Adipocyte (in vitro differentiated cells): Measurements from ENCODE around the gene CLEC16A.
A peak's percentile ranks its signal among the peaks of the same experiment; 100 is the strongest.
"Not testable (repeated sequence)": the region's sequence is repeated elsewhere in the genome, so short reads cannot be mapped to it uniquely, and the experiment has no call there.

Experiments
- DNase-seq: peaks from one replicate; pipeline ENCODE4 v3.0.0-alpha.2; 2015; ENCODE audit warnings: low read depth
- H3K27me3 ChIP-seq: replicated peaks from 2 replicates; pipeline ENCODE4 v1.7.0; 2013; ENCODE audit warnings: mild to moderate bottlenecking, low read length, moderate library complexity; ENCODE audit not compliant: control insufficient read depth, insufficient read depth
- H3K36me3 ChIP-seq: 2 replicates; pipeline ENCODE4 v1.7.0; 2013; ENCODE audit warnings: low read length, mild to moderate bottlenecking, moderate library complexity; ENCODE audit not compliant: control insufficient read depth, insufficient read depth, severe bottlenecking
- H3K4me1 ChIP-seq: 2 replicates; pipeline ENCODE4 v1.7.0; 2013; ENCODE audit warnings: mild to moderate bottlenecking, low read length, moderate library complexity; ENCODE audit not compliant: control insufficient read depth, insufficient read depth
- H3K4me3 ChIP-seq: 2 replicates; pipeline ENCODE4 v1.7.0; 2013; ENCODE audit warnings: mild to moderate bottlenecking, low read length, moderate library complexity
- H3K9ac ChIP-seq: 2 replicates; pipeline ENCODE4 v1.7.0; 2013; ENCODE audit warnings: mild to moderate bottlenecking, low read length, moderate library complexity
- H3K9me3 ChIP-seq: 2 replicates; pipeline ENCODE4 v1.7.0; 2013; ENCODE audit warnings: mild to moderate bottlenecking, low read length, moderate library complexity; ENCODE audit not compliant: control insufficient read depth

The CLEC16A gene

DNA sequence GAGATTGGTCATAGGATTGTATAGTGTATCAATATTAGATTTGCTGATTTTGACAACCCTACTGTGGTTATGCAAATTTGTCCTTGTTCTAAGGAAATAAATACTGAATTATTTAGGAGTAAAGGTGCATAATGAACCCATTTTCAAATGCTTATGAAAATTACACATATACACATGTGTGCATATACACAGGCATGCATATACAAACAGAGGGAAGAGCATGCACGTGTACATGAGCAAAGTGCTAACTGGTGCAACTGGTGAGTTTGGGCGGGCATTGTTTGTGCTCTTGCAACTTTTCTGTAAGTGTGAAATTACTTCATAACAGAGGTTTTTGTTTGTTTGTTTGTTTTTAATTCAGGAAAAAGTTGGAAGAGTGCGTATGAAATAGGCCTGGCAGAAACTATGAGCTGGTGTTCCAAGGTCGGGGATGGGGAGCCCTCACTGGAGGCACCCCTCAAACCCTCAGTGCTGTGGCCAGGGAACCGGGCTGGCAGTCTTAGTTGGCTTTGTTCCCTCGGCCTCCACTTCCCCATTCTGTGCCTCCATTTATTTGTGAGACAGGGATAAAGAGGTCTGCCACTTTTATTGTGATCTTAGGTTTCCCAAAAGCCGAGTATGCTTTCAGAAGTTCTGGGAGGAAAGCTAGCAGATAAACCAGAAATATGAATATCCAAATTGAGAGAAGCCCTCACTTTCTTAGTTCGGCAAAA, 7.9 kb upstream of the CLEC16A start:
- no peaks in the 10 kb centered on the region for H3K27me3 ChIP-seq
- H3K4me3 ChIP-seq, result no peak overlapping the region
- no peaks in the 10 kb centered on the region for H3K9me3 ChIP-seq
- no peak overlapping the region for H3K9ac ChIP-seq
- DNase-seq, result no peak
- H3K36me3 ChIP-seq, result peaks cover 11% of the 10 kb centered on the region
- H3K4me1 ChIP-seq, result peaks cover 62% of the 10 kb centered on the region

GRCh38 chr16:10937068-10937859, 7.1 kb upstream of the CLEC16A start:
- H3K9ac ChIP-seq, result peak overlapping the region; percentile 63
- DNase-seq, result no peak
- H3K4me3 ChIP-seq, result peak overlapping the region; percentile 93
- no peaks in the 10 kb centered on the region for H3K27me3 ChIP-seq
- H3K36me3 ChIP-seq, result peaks cover 6% of the 10 kb centered on the region
- peaks cover 62% of the 10 kb centered on the region for H3K4me1 ChIP-seq
- H3K9me3 ChIP-seq, result no peaks in the 10 kb centered on the region

GRCh38 chr16:10938321-10938720, 6.0 kb upstream of the CLEC16A start:
- Histone ChIP-seq H3K4me1 (peaks cover 70% of the 10 kb centered on the region), H3K9me3 (no peaks in the 10 kb centered on the region)
- DNase-seq, result no peak

DNA sequence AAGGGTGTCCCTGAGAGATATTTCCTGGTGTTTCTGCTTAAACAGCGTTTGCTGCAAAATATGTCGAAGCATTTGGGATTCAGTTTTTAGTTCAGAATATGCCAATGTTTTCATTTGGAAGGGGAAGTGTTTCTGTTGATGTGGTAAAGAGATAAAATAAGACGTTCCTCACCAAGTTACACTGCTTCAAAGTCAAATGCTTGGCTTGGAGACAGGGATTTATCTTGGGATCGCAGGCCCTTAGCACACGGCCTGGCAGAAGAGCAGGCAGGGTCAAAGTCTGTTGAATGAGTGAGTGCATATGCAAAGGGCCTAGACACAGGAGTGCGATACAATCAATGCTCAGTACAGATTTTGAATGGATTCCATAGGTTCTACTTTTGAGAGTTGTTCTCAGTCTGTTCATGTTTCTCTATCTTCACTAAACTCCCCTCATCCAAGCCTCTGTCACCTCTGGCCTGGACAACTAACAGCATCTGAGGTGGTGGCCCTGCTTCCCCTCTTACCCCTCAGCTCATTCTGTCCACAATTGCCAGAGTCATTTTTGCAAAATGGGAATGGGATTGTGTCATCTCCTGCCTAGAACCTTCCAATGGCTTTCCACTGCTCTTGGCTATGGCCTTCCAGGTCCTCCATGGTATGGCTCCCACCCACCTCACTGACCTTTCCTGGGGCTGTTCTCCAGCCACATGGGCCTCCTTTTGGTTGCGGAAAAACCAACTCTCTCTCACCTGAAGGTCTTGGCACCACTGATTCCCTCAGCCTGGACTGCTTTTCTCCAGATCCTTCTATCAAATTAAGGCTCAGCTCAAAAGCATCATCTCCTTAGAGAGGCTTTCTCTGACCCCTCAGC, 5.3 kb upstream of the CLEC16A start:
- Histone ChIP-seq H3K4me1 (peaks cover 77% of the 10 kb centered on the region), H3K9me3 (no peaks in the 10 kb centered on the region), H3K9ac (no peak overlapping the region), H3K27me3 (no peaks in the 10 kb centered on the region), H3K4me3 (peak overlapping the region; percentile 93), H3K36me3 (no peaks in the 10 kb centered on the region)
- DNase-seq, result no peak

More at GRCh38 chr16:10938321-10938720, 6.0 kb upstream of the CLEC16A start:
- peaks cover 1% of the 10 kb centered on the region for H3K36me3 ChIP-seq
- H3K4me3 ChIP-seq, result peak overlapping the region; percentile 93
- no peaks in the 10 kb centered on the region for H3K27me3 ChIP-seq
- H3K9ac ChIP-seq, result peak overlapping the region; percentile 9

GRCh38 chr16:10939649-10940234, 4.6 kb upstream of the CLEC16A start:
- peak overlapping the region; percentile 93 for H3K4me3 ChIP-seq

GRCh38 chr16:10940501-10941079, 3.8 kb upstream of the CLEC16A start:
- no peaks in the 10 kb centered on the region for H3K36me3 ChIP-seq
- DNase-seq, result peak; percentile 59
- peaks cover 78% of the 10 kb centered on the region for H3K4me1 ChIP-seq
- no peaks in the 10 kb centered on the region for H3K9me3 ChIP-seq
- peak overlapping the region; percentile 93 for H3K4me3 ChIP-seq
- no peaks in the 10 kb centered on the region for H3K27me3 ChIP-seq
- H3K9ac ChIP-seq, result peak overlapping the region; percentile 89

More at GRCh38 chr16:10939649-10940234, 4.6 kb upstream of the CLEC16A start:
- no peaks in the 10 kb centered on the region for H3K36me3 ChIP-seq
- peaks cover 78% of the 10 kb centered on the region for H3K4me1 ChIP-seq
- peak overlapping the region; percentile 89 for H3K9ac ChIP-seq
- no peak for DNase-seq
- H3K9me3 ChIP-seq, result no peaks in the 10 kb centered on the region
- H3K27me3 ChIP-seq, result no peaks in the 10 kb centered on the region

DNA sequence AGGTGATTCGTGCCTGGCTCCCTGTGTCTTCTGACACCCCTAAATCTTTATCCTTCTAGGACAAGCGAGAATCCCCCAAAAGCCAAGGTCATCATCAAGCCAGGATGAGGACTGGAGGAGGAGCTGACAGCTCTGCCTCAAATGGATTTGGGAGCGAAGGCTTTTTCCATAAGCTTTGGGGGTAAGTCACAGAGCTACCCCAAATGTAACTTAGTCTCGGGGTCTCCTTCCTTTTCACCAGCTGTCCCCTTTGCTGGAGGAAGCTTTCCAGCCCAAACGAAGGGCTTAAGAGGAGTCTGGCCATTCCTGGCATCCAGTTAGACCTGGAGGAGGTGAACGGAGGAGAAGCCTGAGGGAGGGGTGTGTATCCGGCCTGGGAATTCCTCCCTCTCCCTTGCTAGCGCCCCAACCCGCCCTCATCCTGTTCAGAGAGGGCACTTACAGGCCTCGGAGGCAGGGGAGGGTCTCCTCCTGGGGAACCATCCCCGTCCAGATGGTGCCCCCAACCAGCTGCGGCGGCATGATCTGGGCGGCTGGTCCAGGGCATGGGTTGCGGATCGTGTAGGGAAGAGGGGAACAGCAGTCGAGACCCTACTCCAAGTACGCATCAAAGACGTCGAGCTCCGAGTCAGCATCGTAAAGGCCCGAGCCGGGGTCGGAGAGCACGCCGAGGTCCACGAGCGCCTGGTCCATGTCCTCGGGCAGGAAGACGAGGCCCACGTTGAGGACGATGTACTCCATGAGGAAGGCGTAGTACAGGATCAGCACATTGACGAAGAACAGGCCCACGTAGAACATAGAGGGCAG, 3.0 kb upstream of the CLEC16A start:
- Histone ChIP-seq H3K27me3 (no peaks in the 10 kb centered on the region), H3K9ac (peak overlapping the region; percentile 89), H3K4me3 (peak overlapping the region; percentile 93), H3K36me3 (no peaks in the 10 kb centered on the region), H3K4me1 (peaks cover 79% of the 10 kb centered on the region), H3K9me3 (no peaks in the 10 kb centered on the region)
- peak; percentile 45 for DNase-seq

- DNase-seq, result peak; percentile 36
- not testable (repeated sequence) for H3K9me3 ChIP-seq, H3K36me3 ChIP-seq, H3K27me3 ChIP-seq
- Histone ChIP-seq H3K9ac (peak overlapping the region; percentile 89), H3K4me1 (peaks cover 80% of the 10 kb centered on the region), H3K4me3 (peak overlapping the region; percentile 93)
Measured at GRCh38 chr16:10941935-10942351, 2.4 kb upstream of the CLEC16A start.

DNA sequence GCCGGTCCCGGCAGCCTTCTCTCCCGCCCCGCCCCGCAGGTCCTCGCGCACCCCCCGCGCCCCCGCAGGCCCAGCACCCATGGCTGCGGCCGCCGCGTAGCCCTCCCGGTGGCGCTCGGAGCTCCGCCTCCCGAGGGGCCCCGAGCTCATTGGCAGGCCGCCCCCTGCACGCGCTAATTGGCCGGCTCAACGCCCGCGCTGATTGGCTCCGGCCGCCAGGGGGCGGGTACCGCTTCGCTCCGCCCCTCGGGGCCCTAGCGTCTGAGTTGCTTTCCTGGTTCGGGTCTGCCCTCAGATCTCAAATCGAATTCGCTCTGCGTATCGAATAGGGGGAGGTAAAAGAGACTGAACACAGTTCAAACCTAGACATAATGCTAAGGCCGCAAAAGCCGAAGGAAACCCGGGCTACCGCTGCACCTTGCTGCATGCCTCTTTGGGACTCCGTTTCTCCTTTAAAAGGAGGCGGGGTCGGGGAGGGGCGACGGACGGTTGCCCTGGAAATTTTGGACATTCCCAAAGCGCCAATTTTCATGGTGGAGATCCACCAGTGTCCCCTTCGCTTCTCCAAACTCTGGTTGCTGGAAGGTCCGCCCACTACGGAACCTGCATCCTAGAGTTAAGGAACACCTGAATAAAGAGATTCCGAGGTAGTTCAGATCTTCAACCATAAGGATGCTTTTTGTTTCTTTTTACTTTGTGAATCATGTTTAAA, 1.9 kb upstream of the CLEC16A start, which contains the start of gene DEXI:
DEXI (minus strand) TSS at position 117 of the 712 bp plus-strand sequence. CDS start 463 bp downstream, outside the sequence.
- DNase-seq, result peak; percentile 98

More for the DNA sequence above, 1.9 kb upstream of the CLEC16A start, which contains the start of gene DEXI:
- peaks cover 75% of the 10 kb centered on the region for H3K4me1 ChIP-seq
- no peaks in the 10 kb centered on the region for H3K9me3 ChIP-seq
- peak within 1 kb of the TSS; percentile 93 for H3K4me3 ChIP-seq
- H3K27me3 ChIP-seq, result no peaks in the 10 kb centered on the region
- peak within 1 kb of the TSS; percentile 89 for H3K9ac ChIP-seq
- H3K36me3 ChIP-seq, result no peaks in the 10 kb centered on the region
